Lower lobe of right lung (tissue), 2 donors: ENCODE results near the gene CEP131. TPM values are rescaled to one million over a fixed set of nuclear protein-coding genes. Genes with fewer than 3 reads are reported as not detected.

Source experiments
- ATAC-seq, 2 donors: fragments of 200-7000 bp; cut with Tn5 transposase; one replicate each; pipeline ENCODE4 v1.9.1; 2020 to 2022; ENCODE audit warnings: mild to moderate bottlenecking in 2 of 2, moderate library complexity in 2 of 2
- DNase-seq: peaks from one replicate; pipeline ENCODE4 v3.0.0-alpha.2; 2020
- H3K27ac ChIP-seq: fragments of 200-600 bp; one replicate; pipeline ENCODE4 v1.8.0; 2022
- H3K27me3 ChIP-seq: fragments of 200-600 bp; one replicate; pipeline ENCODE4 v1.8.0; 2022; ENCODE audit warnings: low read depth
- H3K36me3 ChIP-seq: fragments of 200-600 bp; one replicate; pipeline ENCODE4 v1.8.0; 2022; ENCODE audit warnings: mild to moderate bottlenecking
- H3K4me1 ChIP-seq: fragments of 200-600 bp; one replicate; pipeline ENCODE4 v1.8.0; 2022
- H3K4me3 ChIP-seq: fragments of 200-600 bp; one replicate; pipeline ENCODE4 v1.8.0; 2022; ENCODE audit warnings: mild to moderate bottlenecking
- H3K9me3 ChIP-seq: fragments of 200-600 bp; one replicate; pipeline ENCODE4 v1.8.0; 2022
- CTCF ChIP-seq: fragments of 200-600 bp; IDR thresholded peaks from one replicate; pipeline ENCODE4 v1.8.0; 2022; ENCODE audit warnings: antibody characterized with exemption, mild to moderate bottlenecking
- intact Hi-C: fragments of 100-400 bp; cut with DNase I; formaldehyde crosslinking; loops from one replicate; pipeline ENCODE4 v1.11.0; 2022
- total RNA-seq: library from RNA; stranded (reverse); fragmentation: NEBNext Ultra II Directional; extraction: Animal tissue kit (Norgen Biotek cat#: 25700); gene quantifications from one replicate; pipeline ENCODE4 v1.2.1, GENCODE V29; 2021
- donor health status: DM: no; HTN: yes; CAD: no; lungs with severe emphysema.

CEP131 gene
- total RNA-seq, 1 donor from 2014 or later, result 8.3 TPM

- peaks cover 46% of the 10 kb centered on the region for H3K36me3 ChIP-seq
- intact Hi-C loops, result no loop called here
Observed at GRCh38 chr17:81251094-81251708, 28.4 kb upstream of the CEP131 start.

GRCh38 chr17:81250286-81251093 lies 27.7 kb upstream of the CEP131 start:
- TF ChIP-seq CTCF, result no peak
- intact Hi-C loops, result no loop called here
- DNase-seq (peak; percentile 38), ATAC-seq (no peak)
- no peak overlapping the region for H3K4me3 ChIP-seq
- no peaks in the 10 kb centered on the region for H3K9me3 ChIP-seq
- H3K27me3 ChIP-seq, result no peaks in the 10 kb centered on the region
- peaks cover 52% of the 10 kb centered on the region for H3K36me3 ChIP-seq
- H3K27ac ChIP-seq, result no peak overlapping the region
- H3K4me1 ChIP-seq, result peaks cover 14% of the 10 kb centered on the region

More at GRCh38 chr17:81251094-81251708, 28.4 kb upstream of the CEP131 start:
- Histone ChIP-seq H3K4me1 (peaks cover 21% of the 10 kb centered on the region), H3K27me3 (no peaks in the 10 kb centered on the region), H3K27ac (no peak overlapping the region), H3K4me3 (no peak overlapping the region), H3K9me3 (no peaks in the 10 kb centered on the region)
- TF ChIP-seq CTCF, result no peak
- DNase-seq (no peak), ATAC-seq (no peak)

GRCh38 chr17:81249223-81250040 lies 26.7 kb upstream of the CEP131 start:
- no peak for TF ChIP-seq CTCF
- no peaks in the 10 kb centered on the region for H3K27me3 ChIP-seq
- H3K27ac ChIP-seq, result no peak overlapping the region
- peaks cover 52% of the 10 kb centered on the region for H3K36me3 ChIP-seq
- H3K9me3 ChIP-seq, result no peaks in the 10 kb centered on the region
- DNase-seq (peak; percentile 40), ATAC-seq (no peak)
- intact Hi-C loops, result no loop called here
- H3K4me3 ChIP-seq, result no peak overlapping the region
- H3K4me1 ChIP-seq, result peaks cover 3% of the 10 kb centered on the region

GRCh38 chr17:81248649-81249048 lies 25.9 kb upstream of the CEP131 start:
- Histone ChIP-seq H3K27ac (no peak overlapping the region), H3K36me3 (peaks cover 52% of the 10 kb centered on the region), H3K4me3 (no peak overlapping the region), H3K27me3 (no peaks in the 10 kb centered on the region), H3K9me3 (no peaks in the 10 kb centered on the region), H3K4me1 (no peaks in the 10 kb centered on the region)
- ATAC-seq (no peak), DNase-seq (peak; percentile 32)
- intact Hi-C loops, result no loop called here
- no peak for TF ChIP-seq CTCF

- Histone ChIP-seq H3K4me3 (no peak overlapping the region), H3K36me3 (peaks cover 46% of the 10 kb centered on the region), H3K4me1 (no peaks in the 10 kb centered on the region), H3K27ac (no peak overlapping the region), H3K27me3 (no peaks in the 10 kb centered on the region), H3K9me3 (no peaks in the 10 kb centered on the region)
- intact Hi-C loops, result no loop called here
- TF ChIP-seq CTCF, result no peak
- DNase-seq, result no peak
- no peak for ATAC-seq
Observed at GRCh38 chr17:81247339-81247990, 24.7 kb upstream of the CEP131 start.
